HG03196 (cell line): ENCODE results near the gene IER2.

Experiments
- ATAC-seq: cut with Tn5 transposase; IDR thresholded peaks from one replicate; pipeline ENCODE4 v1.9.1; 2021; ENCODE audit not compliant: unreplicated experiment

The IER2 gene

DNA sequence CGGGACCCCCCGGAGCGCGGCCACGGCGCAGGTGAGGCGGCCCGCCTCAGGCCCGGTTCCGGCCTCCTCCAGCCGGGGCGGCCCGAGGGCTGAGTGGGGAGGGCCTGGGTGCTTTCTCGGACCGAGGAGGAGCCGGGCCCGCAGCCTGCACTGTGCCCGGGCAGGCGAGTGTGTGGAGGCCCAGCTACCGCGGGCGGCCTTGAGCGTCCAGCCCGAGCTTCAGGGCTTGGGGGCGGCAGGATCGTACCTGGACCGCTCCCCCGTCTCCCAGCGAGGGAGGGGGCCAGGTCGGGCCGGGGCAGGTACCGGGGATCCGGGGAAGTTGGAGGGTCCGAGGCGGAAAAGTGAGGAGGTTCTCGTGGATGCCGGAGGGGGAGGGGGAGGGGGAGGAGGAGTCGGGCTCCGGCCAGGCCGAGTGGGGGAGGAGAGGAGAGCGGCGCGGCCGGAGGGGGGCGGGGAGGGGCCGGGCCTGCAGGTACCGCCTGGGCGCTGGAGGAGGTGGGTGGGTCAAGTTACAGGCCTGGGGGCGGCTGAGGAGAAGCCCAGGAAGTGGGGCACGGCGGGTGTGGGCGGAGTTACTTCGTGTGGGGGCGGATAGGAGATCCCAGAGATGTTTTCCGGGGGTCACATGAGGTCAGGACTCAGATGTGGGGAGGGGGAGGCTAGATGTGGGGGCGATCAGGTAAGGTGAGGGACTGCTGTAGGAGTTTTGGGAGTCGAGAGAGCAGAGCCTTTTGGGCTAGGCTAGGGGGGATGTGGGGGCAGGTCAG lies 31.6 kb upstream of the IER2 start:
- ATAC-seq = peak; percentile 2

DNA sequence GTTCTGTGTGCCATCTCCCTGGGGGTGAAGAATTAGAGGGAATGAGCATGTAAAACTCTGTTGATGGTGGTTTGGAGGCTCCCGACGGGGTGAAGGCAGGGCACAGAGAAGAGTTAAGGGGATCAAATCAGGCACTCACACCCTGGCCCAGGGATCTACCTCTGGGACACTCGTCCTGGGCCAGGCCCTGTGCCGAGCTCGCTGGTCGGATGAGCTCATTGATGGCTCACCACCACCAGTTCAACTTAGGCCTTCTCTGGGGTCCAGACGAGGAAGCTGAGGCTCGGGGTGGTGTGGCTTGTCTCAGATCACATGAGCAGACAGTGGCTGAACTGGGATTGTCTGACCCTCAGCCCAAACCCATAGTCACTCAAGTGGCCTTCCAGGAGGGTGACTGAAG lies 30.6 kb upstream of the IER2 start:
- no peak for ATAC-seq

DNA sequence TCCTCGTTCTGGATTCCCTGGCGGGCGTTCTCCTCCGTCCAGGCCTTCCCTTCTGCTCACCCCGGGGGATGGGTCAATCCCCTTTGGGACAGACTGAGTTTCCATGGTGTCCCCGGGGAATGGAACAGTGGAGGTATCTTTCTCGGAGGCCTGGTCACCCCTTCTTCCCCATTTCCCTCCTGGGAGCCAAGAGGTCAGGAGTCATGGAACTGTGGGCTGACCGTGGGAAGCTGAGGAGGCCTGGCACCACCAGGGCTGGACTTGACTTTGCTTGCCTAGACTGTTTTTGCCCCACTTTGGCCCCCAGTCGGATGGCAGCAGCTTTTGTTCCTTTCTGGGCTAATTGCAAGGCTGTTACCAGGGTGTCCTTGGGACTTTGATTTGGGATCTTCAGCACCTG lies 30.2 kb upstream of the IER2 start:
- no peak for ATAC-seq

DNA sequence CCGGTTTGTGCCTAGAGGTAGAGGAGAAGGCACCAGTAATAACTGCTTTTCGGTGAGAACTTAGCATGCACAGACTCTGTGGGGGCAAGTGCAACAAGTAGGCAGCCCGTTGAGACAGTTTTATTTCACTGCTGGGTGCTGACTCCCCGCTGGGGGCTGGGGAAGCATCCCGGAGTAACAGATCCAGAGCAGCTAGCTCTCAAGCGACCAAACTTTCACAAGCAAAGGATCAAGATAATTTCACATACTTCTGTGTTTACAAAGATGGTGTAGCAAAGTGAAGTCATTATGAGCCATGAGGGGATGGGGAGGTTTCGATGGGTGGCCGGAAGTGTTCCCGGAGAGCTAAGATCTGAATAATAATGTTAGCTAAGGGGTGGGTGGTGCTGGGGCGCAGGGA lies 29.4 kb upstream of the IER2 start:
- ATAC-seq = no peak

GRCh38 chr19:13121551-13122274 lies 28.5 kb upstream of the IER2 start:
- ATAC-seq = no peak

GRCh38 chr19:13122275-13122878 lies 27.8 kb upstream of the IER2 start:
- no peak for ATAC-seq

- no peak for ATAC-seq
These were observed 26.9 kb upstream of the IER2 start for GRCh38 chr19:13122980-13123957.

DNA sequence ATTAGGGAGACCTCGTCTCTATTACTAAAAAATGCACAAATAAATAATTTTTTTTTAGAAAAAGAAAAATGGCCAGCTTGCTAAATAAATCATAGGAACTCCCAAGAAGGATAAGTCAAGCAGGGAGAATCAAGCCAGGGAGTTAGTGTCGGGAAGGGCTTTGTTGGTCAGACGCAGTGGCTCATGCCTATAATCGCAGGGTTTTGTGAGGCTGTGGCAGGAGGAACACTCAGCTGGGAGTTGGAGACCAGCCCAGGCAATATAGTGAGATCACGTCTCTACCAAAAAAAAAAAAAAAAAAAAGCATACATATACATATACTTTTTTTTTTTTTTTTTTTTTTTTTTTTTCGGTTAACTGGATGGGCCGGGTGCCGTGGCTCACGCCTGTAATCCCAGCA lies 23.2 kb upstream of the IER2 start:
- no peak for ATAC-seq

- no peak for ATAC-seq
These were observed 22.2 kb upstream of the IER2 start for GRCh38 chr19:13127811-13128575.

GRCh38 chr19:13128583-13128982 lies 21.6 kb upstream of the IER2 start:
- ATAC-seq = no peak

DNA sequence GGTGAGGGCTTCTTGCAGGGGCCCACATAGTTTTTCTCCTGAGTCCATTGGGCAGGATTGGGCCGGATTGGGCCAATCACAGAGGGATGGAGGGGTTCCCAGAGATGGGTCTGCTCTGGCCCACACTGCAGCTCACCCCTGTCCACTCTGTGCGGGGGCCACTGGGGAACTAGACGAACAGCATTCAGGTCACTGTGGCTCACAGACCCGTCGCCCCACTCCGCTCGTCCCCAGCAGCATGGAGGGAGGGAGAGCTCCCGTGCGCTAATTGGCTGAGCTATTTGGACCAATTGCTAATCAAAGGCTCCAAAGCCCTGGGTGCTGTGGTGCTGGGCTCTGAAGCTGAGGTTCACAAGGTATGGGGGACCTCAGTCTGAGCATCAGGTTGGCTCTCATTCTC lies 20.8 kb upstream of the IER2 start:
- ATAC-seq = no peak

- no peak for ATAC-seq
These were observed 19.2 kb upstream of the IER2 start for GRCh38 chr19:13130886-13131490.

DNA sequence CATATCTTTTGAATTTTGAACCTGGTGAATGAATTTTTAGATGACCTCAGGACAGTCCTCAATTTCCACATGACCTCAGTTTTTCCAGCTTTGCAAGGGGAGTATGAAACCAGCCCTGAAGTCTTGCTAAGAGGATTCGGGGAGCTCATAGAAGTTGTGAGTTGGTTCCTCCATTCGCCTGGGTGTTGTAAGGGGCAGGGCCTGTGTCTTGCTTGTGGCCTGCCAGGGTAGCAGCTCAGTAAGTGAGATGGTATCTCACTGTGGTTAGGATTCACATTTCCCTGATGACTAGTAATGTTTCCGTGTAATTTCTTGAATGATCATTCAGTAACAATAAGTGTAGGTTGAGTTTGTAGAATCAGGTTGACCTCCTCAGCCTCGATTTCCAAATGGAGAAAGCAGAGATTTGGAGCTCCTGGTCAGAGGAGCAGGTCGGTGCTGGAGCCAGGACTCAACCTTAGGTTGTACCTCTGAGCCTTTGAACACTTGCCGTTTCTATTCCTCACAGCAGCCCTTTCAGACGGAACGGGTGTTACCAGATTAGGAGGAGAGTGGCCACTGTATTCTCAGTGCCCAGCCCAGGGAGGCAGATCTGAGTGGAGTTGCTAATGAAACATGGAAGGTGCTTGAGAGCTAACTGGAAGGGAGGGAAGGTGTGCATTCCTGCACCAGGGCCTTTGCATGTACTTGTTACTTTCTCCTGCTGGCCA lies 17.6 kb upstream of the IER2 start:
- no peak for ATAC-seq

DNA sequence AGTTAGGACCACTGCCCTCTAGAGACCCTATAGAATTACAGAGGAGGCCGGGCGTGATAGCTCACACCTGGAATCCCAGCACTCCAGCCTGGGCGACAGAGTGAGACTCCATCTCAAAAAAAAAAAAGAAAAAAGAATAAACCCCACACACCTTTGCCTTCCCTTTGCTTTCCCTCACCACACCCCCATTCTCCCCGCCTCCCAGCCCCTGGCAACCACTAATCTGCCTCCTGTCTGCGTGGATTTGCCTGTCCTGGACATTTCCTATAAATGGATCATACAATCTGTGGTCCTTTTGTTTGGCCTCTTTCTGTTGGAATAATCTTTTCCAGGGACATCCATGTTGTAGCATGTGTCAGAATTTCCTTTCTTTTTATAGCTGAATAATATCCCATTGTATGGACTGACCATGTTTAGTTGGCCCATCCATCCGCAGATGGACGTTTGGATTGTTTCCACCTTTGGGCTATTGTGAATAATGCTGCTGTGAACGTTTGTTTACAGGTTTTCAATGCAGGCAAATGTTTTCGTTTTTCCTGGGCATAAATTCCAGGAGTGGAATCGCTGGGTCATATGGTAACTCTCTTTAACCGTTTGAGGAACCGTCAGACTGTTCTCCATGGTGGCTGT lies 16.9 kb upstream of the IER2 start:
- no peak for ATAC-seq

- ATAC-seq = no peak
These were observed 15.6 kb upstream of the IER2 start for GRCh38 chr19:13134626-13135025.

DNA sequence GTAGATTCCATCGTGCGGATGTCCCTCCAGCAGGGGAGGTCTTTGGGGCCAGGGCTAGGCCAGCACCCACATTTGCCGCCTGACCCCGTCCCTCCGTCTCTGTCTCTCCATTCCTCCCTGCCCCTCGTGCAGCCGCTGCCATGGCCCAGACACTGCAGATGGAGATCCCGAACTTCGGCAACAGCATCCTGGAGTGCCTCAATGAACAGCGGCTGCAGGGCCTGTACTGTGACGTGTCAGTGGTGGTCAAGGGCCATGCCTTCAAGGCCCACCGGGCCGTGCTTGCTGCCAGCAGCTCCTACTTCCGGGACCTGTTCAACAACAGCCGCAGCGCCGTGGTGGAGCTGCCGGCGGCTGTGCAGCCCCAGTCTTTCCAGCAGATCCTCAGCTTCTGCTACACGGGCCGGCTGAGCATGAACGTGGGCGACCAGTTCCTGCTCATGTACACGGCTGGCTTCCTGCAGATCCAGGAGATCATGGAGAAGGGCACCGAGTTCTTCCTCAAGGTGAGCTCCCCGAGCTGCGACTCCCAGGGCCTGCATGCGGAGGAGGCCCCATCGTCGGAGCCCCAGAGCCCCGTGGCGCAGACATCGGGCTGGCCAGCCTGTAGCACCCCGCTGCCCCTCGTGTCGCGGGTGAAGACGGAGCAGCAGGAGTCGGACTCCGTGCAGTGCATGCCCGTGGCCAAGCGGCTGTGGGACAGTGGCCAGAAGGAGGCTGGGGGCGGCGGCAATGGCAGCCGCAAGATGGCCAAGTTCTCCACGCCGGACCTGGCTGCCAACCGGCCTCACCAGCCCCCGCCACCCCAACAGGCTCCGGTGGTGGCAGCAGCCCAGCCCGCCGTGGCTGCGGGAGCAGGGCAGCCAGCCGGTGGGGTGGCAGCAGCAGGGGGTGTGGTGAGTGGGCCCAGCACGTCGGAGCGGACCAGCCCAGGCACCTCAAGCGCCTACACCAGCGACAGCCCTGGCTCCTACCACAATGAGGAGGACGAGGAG lies 14.8 kb upstream of the IER2 start:
- ATAC-seq = no peak

- no peak for ATAC-seq
These were observed 12.9 kb upstream of the IER2 start for GRCh38 chr19:13137290-13137794.
